ENCODE results near the gene KLF18.
A peak's percentile ranks its signal among the peaks of the same experiment; 100 is the strongest.
"Not testable (repeated sequence)": the region's sequence is repeated elsewhere in the genome, so short reads cannot be mapped to it uniquely, and the experiment has no call there.

KLF18 gene

GRCh38 chr1:44119525-44119924, 21.9 kb downstream of the KLF18 start:
- DNase-seq, result no peak

GRCh38 chr1:44118682-44119081, 22.7 kb downstream of the KLF18 start, which contains the start of gene KLF17:
Gene KLF17 (plus strand): TSS chr1:44118821. CDS start chr1:44118908, 87 bp downstream.
- DNase-seq, result no peak

- DNase-seq, result not testable (repeated sequence)
Measured at GRCh38 chr1:44117272-44117671, 24.2 kb downstream of the KLF18 start.

GRCh38 chr1:44114098-44114497, 27.3 kb downstream of the KLF18 start:
- DNase-seq, result no peak

GRCh38 chr1:44113095-44113609, 28.3 kb downstream of the KLF18 start:
- DNase-seq, result no peak

- no peak for DNase-seq
Measured at GRCh38 chr1:44112486-44112885, 28.9 kb downstream of the KLF18 start.

GRCh38 chr1:44111861-44112260, 29.6 kb downstream of the KLF18 start:
- DNase-seq, result no peak

GRCh38 chr1:44110916-44111315, 30.5 kb downstream of the KLF18 start:
- no peak for DNase-seq

GRCh38 chr1:44108971-44109370, 32.5 kb downstream of the KLF18 start:
- DNase-seq, result no peak

GRCh38 chr1:44108241-44108640, 33.2 kb downstream of the KLF18 start:
- no peak for DNase-seq

GRCh38 chr1:44105810-44106209, 35.6 kb downstream of the KLF18 start:
- DNase-seq, result no peak

- DNase-seq, result no peak
Measured at GRCh38 chr1:44103270-44104131, 37.9 kb downstream of the KLF18 start.

GRCh38 chr1:44101328-44101727, 40.1 kb downstream of the KLF18 start:
- DNase-seq, result no peak

GRCh38 chr1:44100183-44100868, 41.1 kb downstream of the KLF18 start:
- DNase-seq, result no peak

GRCh38 chr1:44094047-44094446, 47.4 kb downstream of the KLF18 start:
- DNase-seq, result no peak

GRCh38 chr1:44090429-44091252, 50.8 kb downstream of the KLF18 start:
- no peak for DNase-seq

- DNase-seq, result peak in 2 of 3 experiments; percentile 32 to 75
Measured at GRCh38 chr1:44089371-44090048, 51.9 kb downstream of the KLF18 start.

Measured in NCI-H1417 (cell line).